ENCODE measurements around the gene ZC3H18.

GRCh38 chr16:88521674-88522073 lies 48.5 kb upstream of the ZC3H18 start:
- TF ChIP-seq POLR2AphosphoS5 (IDR thresholded peaks at IDR 0.05; ENCODE audit: insufficient read depth in 1 of 2, low read depth in 1 of 2) (no peak), POLR2A (IDR thresholded peaks at IDR 0.05) (no peak)
